Upper lobe of left lung (tissue), 6 donors: ENCODE measurements around the gene TADA2A. TPM values are rescaled to one million over a fixed set of nuclear protein-coding genes. Genes with fewer than 3 reads are reported as not detected.

ENCODE experiments used
- ATAC-seq, 2 donors: fragments of 200-7000 bp; cut with Tn5 transposase; one replicate each; pipeline ENCODE4 v1.9.1; 2022; ENCODE audit warnings: mild to moderate bottlenecking in 2 of 2, moderate library complexity in 2 of 2; ENCODE audit not compliant: low FRiP score in 2 of 2
- DNase-seq, 2 donors: peaks; one replicate each; pipeline ENCODE4 v3.0.0-alpha.2; 2019 to 2020
- H3K27ac ChIP-seq, 4 donors: fragments of 200-600 bp; sonication (generic); one replicate each; pipeline ENCODE4 v1.5.1; 2016 to 2019
- H3K27me3 ChIP-seq, 4 donors: fragments of 200-600 bp; sonication (generic); one replicate each; pipeline ENCODE4 v1.5.1; 2017 to 2019
- H3K36me3 ChIP-seq, 4 donors: fragments of 200-600 bp; sonication (generic); one replicate each; pipeline ENCODE4 v1.5.1; 2016 to 2019
- H3K4me1 ChIP-seq, 4 donors: fragments of 200-600 bp; sonication (generic); one replicate each; pipeline ENCODE4 v1.5.1; 2018 to 2019
- H3K4me3 ChIP-seq, 4 donors: fragments of 200-600 bp; sonication (generic); one replicate each; pipeline ENCODE4 v1.5.1; 2017 to 2019; ENCODE audit warnings: mild to moderate bottlenecking in 2 of 4, moderate library complexity in 1 of 4
- H3K9me3 ChIP-seq, 4 donors: fragments of 200-600 bp; sonication (generic); one replicate each; pipeline ENCODE4 v1.5.1; 2018 to 2019
- EP300 ChIP-seq, 4 donors: sonication (generic); formaldehyde crosslinking; IDR thresholded peaks; one replicate each; pipeline ENCODE4 v1.5.1; 2017; ENCODE audit warnings: antibody characterized with exemption in 4 of 4, control low read depth in 2 of 4
- POLR2A ChIP-seq, 4 donors: fragments of 450-650 bp; IDR thresholded peaks; one replicate each; pipeline ENCODE4 v1.5.1; 2016 to 2017; ENCODE audit warnings: antibody characterized with exemption in 4 of 4, mild to moderate bottlenecking in 2 of 4
- POLR2AphosphoS5 ChIP-seq, 2 donors: sonication (generic); formaldehyde crosslinking; IDR thresholded peaks; one replicate each; pipeline ENCODE4 v1.5.1; 2017; ENCODE audit warnings: antibody characterized with exemption in 2 of 2
- WGBS, 2 donors: methylation state at CpG; one replicate each; pipeline ENCODE4 v1.1.5; 2017 to 2018; 5-methylcytosine and 5-hydroxymethylcytosine counted together
- total RNA-seq, 6 donors: library from RNA; depleted of rRNA in 4 of 6; stranded (reverse); fragments of >200 nt in 4 of 6; gene quantifications; one replicate each; pipeline versions ENCODE4 v1.1.0 to v1.2.1, GENCODE V29; 2016 to 2021
- TF ChIP-seq, protein P1 (sequence below), 6 experiments: fragments of 450-650 bp in 4 of 6; fragments of 200-600 bp in 2 of 6; sonication (generic) in 2 of 6; IDR thresholded peaks; one replicate each; pipeline ENCODE4 v1.5.1; 2016 to 2019; ENCODE audit warnings: antibody characterized with exemption in 6 of 6
- donor health status: DM: no; HTN: no; CAD: no; lungs with moderate emphysema.
- donor health status: DM: no; HTN: yes; CAD: no; lungs with severe emphysema.

TADA2A gene, protein sequence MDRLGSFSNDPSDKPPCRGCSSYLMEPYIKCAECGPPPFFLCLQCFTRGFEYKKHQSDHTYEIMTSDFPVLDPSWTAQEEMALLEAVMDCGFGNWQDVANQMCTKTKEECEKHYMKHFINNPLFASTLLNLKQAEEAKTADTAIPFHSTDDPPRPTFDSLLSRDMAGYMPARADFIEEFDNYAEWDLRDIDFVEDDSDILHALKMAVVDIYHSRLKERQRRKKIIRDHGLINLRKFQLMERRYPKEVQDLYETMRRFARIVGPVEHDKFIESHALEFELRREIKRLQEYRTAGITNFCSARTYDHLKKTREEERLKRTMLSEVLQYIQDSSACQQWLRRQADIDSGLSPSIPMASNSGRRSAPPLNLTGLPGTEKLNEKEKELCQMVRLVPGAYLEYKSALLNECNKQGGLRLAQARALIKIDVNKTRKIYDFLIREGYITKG
- total RNA-seq: 10 to 100 TPM in 5 of 6 donors, 1 to 10 TPM in 1; 9.8 to 37.7 (median 22.7) TPM

- 0% methylated on average over 2 to 45 of the region's 98 CpGs for whole genome bisulfite sequencing, 2 donors
- H3K27me3 ChIP-seq: no peaks in the 10 kb centered on the region
- H3K36me3 ChIP-seq: peaks cover 4 to 12% (median 8%) of the 10 kb centered on the region in 4 donors
- DNase-seq: peak; percentile 80 to 96
- peak within 1 kb of the TSS; percentile 82 to 92 (median 86) for H3K4me3 ChIP-seq
- H3K27ac ChIP-seq: peak within 1 kb of the TSS; percentile 92 to 97 (median 94)
- ATAC-seq: peak; percentile 98
- H3K4me1 ChIP-seq: peaks cover 9 to 23% (median 20%) of the 10 kb centered on the region in 4 donors
- H3K9me3 ChIP-seq: no peaks in the 10 kb centered on the region
- TF ChIP-seq, protein P1, sequence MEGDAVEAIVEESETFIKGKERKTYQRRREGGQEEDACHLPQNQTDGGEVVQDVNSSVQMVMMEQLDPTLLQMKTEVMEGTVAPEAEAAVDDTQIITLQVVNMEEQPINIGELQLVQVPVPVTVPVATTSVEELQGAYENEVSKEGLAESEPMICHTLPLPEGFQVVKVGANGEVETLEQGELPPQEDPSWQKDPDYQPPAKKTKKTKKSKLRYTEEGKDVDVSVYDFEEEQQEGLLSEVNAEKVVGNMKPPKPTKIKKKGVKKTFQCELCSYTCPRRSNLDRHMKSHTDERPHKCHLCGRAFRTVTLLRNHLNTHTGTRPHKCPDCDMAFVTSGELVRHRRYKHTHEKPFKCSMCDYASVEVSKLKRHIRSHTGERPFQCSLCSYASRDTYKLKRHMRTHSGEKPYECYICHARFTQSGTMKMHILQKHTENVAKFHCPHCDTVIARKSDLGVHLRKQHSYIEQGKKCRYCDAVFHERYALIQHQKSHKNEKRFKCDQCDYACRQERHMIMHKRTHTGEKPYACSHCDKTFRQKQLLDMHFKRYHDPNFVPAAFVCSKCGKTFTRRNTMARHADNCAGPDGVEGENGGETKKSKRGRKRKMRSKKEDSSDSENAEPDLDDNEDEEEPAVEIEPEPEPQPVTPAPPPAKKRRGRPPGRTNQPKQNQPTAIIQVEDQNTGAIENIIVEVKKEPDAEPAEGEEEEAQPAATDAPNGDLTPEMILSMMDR (IDR thresholded peaks at IDR 0.05): peak in 4 of 6 experiments; percentile 29 to 58 (median 44)
- TF ChIP-seq POLR2A (IDR thresholded peaks at IDR 0.05): peak in 3 of 4 donors; percentile 68 to 76 (median 74)
- no peak for TF ChIP-seq EP300 (IDR thresholded peaks at IDR 0.05)
- TF ChIP-seq POLR2AphosphoS5 (IDR thresholded peaks at IDR 0.05): peak; percentile 74 to 80
Observed at GRCh38 chr17:37406635-37407461, at the start of gene TADA2A, which contains the start of gene ACACA. TSS of gene TADA2A (plus strand) at chr17:37406886. CDS start at chr17:37411366, 4,480 bp downstream. TSS of gene ACACA (minus strand) at chr17:37406836. CDS start at chr17:37406299, 537 bp downstream.

GRCh38 chr17:37358098-37358829 is 48.4 kb upstream of the TADA2A start:
- H3K27me3 ChIP-seq: no peaks in the 10 kb centered on the region
- DNase-seq (peak in 1 of 2 donors; percentile 69), ATAC-seq (peak; percentile 4 to 48)
- peak overlapping the region; percentile 82 to 92 (median 84) for H3K27ac ChIP-seq
- H3K4me1 ChIP-seq: peaks cover 7 to 42% (median 22%) of the 10 kb centered on the region in 4 donors
- no peaks in the 10 kb centered on the region for H3K36me3 ChIP-seq
- peak overlapping the region; percentile 70 to 98 (median 98) for H3K4me3 ChIP-seq
- WGBS, 2 donors: 4 to 5% methylated on average over 11 to 21 of the region's 21 CpGs
- H3K9me3 ChIP-seq: no peaks in the 10 kb centered on the region
- TF ChIP-seq EP300 (IDR thresholded peaks at IDR 0.05) (no peak), POLR2A (IDR thresholded peaks at IDR 0.05) (peak in 1 of 4 donors; percentile 29), POLR2AphosphoS5 (IDR thresholded peaks at IDR 0.05) (peak in 1 of 2 donors; percentile 13)
- TF ChIP-seq, protein P1 (IDR thresholded peaks at IDR 0.05): no peak

DNA sequence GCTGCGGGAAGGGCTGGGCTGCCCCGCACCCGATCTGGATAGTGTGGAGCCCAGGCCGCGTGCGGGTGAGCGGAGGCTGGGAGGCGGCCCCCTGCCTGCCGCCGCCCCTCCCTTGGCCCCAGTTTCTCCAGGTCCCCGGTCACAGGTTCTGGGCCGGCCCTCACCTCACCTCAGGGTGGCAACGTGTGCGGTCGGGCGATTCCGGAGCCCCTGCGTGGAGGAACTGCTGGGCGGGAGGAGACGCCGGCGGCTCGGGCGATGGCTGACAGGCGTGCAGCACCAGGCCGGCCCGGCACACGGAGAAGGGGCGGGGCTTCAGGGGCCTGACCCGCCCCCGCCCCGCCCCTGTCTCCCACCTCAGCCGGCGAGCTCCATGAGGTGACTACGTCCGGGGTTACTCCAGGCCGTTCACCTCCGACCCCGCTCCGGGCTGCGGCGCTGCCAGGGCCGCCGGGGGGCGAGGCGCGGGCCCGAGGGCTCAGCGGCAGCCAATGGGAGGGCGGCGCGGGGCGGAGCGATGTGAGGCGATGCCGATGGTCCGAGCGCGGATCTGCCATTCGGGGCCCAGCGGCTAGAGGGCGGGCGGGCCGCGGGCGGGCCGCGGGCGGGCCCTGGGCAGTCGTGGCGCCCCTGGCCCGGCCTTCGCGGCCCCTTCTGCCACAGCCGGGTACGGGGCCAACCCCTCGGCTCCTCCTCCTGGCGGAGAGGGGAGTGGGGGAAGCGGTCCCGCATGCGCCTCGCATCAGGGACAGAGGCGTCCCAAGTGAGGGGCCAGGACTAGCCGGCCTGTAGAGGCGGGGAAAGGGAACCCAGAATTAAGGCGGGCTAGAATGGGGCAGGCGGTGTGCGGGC is 47.6 kb upstream of the TADA2A start:
- Histone ChIP-seq H3K27ac (peak overlapping the region; percentile 82 to 92 (median 84)), H3K4me3 (peak overlapping the region; percentile 70 to 98 (median 98))
- 0 to 1% methylated on average over 14 to 22 of the region's 88 CpGs for WGBS, 2 donors

More for the DNA sequence above, 47.6 kb upstream of the TADA2A start:
- peaks cover 7 to 42% (median 22%) of the 10 kb centered on the region in 4 donors for H3K4me1 ChIP-seq
- H3K36me3 ChIP-seq: no peaks in the 10 kb centered on the region
- ATAC-seq: peak; percentile 96 to 97
- no peaks in the 10 kb centered on the region for H3K9me3 ChIP-seq
- no peaks in the 10 kb centered on the region for H3K27me3 ChIP-seq
- TF ChIP-seq POLR2A (IDR thresholded peaks at IDR 0.05): peak in 3 of 4 donors; percentile 51 to 80 (median 57)
- no peak for TF ChIP-seq EP300 (IDR thresholded peaks at IDR 0.05)
- peak in 1 of 2 donors; percentile 68 for TF ChIP-seq POLR2AphosphoS5 (IDR thresholded peaks at IDR 0.05)
- TF ChIP-seq, protein P1 (IDR thresholded peaks at IDR 0.05): peak; percentile 42 to 83 (median 74)
- peak; percentile 98 to 99 for DNase-seq
